HG02938 (cell line): ENCODE results near the gene OSBPL6.
"Not testable (repeated sequence)": the region's sequence is repeated elsewhere in the genome, so short reads cannot be mapped to it uniquely, and the experiment has no call there.

ENCODE experiments used
- ATAC-seq: cut with Tn5 transposase; IDR thresholded peaks from one replicate; pipeline ENCODE4 v1.9.1; 2021; ENCODE audit warnings: mild to moderate bottlenecking, moderate library complexity; ENCODE audit not compliant: unreplicated experiment

The OSBPL6 gene

DNA sequence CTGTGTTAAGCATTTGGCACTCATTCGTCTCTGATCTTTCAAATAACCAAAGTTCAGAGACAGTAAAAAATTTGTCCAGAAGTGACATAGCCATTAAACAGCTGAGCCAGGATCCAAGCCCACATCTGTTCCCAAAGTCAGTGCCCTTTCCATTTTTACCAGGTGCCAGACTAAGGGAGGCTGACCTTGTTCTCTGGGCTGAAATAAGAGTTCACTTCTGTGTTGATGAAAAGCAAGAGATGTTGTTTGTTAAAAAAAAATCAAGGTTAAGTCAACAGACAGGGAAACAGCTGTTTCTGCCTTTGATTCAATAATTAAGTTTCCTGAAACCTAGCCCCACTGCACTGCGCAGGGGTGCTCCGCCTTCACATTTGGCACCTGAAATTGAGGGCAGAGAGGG, 139.5 kb downstream of the OSBPL6 start:
- no peak for ATAC-seq

DNA sequence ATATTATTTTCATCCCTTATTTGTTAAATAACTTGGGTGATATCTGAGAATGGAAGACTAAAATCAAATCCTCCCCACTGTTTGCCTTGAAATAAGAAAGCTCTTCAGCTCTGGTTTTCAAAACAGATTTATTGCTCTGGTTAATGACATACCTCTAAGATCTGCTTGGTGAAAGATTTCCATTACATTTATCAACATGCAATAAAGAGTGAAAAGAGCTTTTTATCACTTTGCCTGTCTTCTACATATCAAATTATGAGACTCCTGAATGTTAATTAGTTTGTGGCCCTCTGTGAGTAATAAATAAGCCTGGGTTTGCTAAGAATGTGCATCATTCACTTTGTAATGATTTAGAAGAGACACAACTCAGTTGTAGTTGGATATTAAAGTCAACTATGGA, 140.9 kb downstream of the OSBPL6 start:
- ATAC-seq = no peak

DNA sequence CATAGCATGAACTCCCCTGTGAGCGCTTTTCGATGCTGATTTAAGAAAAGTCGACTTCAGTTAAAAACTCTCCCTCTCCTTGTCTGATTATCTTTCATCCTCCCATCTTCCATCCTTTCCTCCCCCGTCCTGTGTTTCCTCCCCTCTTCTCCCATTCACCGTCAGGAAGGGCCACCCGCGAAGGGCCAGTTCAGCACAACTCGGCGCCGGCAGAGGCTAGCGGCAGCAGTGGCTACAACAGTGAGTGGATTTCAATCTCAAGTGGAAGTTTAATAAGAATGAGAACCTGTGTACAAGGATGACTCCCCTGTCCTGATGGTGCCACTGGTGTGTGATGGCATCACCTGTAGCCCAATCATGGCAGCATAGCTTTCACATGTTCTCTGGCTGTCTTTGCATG, 149.8 kb downstream of the OSBPL6 start:
- ATAC-seq = no peak

GRCh38 chr2:178345951-178346350, 151.6 kb downstream of the OSBPL6 start:
- ATAC-seq = no peak

- no peak for ATAC-seq
Measured at GRCh38 chr2:178350051-178350450, 155.7 kb downstream of the OSBPL6 start.

DNA sequence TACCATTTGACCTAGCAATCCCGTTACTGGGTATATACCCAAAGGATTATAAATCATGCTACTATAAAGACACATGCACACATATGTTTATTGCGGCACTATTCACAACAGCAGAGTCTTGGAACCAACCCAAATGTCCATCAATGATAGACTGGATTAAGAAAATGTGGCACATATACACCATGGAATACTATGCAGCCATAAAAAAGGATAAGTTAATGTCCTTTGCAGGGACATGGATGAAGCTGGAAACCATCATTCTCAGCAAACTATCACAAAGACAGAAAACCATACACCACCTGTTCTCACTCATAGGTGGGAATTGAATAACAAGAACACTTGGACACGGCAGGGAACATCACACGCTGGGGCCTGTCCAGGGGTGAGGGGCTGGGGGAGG, 163.4 kb downstream of the OSBPL6 start:
- not testable (repeated sequence) for ATAC-seq

DNA sequence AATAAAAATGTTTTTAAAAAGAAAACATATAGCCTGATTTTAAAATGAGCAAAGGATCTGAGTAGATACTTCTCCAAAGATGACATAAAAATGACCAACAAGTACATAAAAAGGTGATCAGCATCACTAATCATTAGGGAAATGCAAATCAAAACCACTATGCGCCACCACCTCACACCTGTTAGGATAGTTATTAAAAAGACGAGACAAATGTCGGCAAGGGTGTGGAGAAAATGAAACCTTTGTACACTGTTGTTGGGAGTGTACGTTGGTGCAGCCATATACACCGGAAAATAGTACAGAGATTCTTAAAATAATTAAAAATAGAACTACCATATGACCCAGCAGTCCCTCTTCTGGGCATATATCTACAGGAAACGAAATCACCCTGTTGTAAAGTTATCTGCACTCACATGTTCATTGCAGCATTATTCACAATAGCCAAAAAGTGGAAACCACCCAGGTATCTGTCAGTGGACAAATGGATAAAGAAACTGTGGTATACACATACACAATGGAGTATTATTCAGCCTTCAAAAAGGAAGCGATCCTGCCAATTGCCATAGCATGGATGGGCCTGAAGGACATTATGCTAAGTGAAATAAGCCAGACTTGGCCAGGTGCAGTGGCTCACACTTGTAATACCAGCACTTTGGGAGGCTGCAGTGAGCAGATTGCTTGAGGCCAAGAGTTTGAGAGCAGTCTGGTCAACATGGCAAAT, 165.0 kb downstream of the OSBPL6 start:
- ATAC-seq = no peak

- ATAC-seq = no peak
Measured at GRCh38 chr2:178361588-178361987, 167.3 kb downstream of the OSBPL6 start.

GRCh38 chr2:178363252-178363651, 168.9 kb downstream of the OSBPL6 start:
- no peak for ATAC-seq

- ATAC-seq = no peak
Measured at GRCh38 chr2:178365116-178365515, 170.8 kb downstream of the OSBPL6 start.

- no peak for ATAC-seq
Measured at GRCh38 chr2:178366412-178366811, 172.1 kb downstream of the OSBPL6 start.

- no peak for ATAC-seq
Measured at GRCh38 chr2:178367344-178367743, 173.0 kb downstream of the OSBPL6 start.

GRCh38 chr2:178374865-178375264, 180.6 kb downstream of the OSBPL6 start:
- no peak for ATAC-seq

DNA sequence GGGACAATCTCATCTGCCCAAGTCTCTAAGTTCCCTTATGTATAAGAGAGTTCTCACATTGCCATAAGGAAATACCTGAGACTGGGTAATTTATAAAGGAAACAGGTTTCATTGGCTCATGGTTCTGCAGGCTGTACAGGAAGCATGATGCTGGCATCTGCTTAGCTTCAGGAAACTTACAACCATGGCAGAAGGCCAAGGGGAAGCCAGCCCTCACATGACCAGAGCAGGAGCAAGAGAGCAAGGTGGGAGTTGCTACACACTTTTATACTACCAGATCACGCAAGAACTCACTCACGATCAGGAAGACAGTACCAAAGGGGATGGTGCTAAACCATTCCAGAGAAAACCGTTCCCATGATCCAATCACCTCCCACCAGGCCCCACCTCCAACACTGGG, 182.7 kb downstream of the OSBPL6 start:
- no peak for ATAC-seq

DNA sequence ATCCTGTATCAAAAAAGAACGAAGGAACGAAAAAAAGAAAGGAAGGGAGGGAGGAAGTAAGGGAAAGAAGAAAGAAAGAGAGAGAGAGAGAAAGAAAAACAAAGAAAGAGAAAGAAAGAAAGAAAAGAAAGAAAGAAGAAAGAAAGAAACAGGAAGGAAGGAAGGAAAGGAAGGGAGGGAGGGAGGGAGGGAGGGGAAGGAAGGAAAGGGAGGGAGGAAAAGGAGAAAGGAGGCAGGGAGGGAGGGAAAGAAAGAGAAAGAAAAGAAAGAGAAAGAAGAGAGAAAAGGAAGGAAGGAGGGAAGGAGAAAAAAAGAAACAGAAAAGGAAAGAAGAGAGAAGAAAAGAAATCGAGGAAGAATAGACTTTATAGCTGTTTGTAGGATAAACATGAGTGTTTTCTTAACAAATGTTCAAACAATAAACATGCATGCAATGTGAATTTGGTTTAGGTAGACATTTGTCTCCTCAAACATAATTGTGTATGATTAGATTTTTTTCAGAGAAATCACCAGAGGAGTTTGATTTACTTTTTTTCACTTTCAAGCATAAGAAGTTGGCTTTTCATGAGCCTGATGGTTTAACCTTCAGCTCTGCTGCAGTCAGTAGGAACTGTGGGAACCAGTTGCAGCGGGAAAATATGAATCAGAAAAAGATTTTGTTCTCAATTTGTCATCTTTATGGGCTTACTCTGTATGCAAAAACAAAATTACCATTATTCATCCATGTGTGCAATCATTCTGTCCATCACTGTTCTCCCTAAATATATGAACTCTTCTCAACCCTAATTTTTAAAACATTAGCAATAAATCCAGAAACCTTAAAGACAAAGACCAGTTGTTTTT, 185.1 kb downstream of the OSBPL6 start:
- no peak for ATAC-seq

- ATAC-seq = no peak
Measured at GRCh38 chr2:178380763-178381162, 186.5 kb downstream of the OSBPL6 start.

DNA sequence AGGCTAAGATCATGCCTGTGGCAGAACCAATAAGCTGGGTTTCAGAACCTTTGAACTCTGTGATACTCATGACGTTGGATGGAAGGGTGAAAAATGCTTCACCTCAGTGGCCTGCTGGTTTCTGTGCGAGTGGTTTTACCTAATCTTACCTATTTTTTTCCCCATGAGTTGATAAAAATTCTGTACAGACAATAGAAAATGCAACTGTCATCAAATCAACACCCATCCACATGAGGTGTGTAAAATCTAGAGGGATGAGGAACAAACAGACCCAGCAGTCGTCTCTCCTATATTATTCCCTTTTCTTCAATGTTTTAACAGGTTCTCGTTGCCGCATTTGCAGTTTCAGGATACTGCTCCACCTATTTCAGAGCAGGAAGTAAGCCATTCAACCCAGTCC, 189.4 kb downstream of the OSBPL6 start:
- ATAC-seq = no peak

- no peak for ATAC-seq
Measured at GRCh38 chr2:178385595-178386148, 191.4 kb downstream of the OSBPL6 start.

DNA sequence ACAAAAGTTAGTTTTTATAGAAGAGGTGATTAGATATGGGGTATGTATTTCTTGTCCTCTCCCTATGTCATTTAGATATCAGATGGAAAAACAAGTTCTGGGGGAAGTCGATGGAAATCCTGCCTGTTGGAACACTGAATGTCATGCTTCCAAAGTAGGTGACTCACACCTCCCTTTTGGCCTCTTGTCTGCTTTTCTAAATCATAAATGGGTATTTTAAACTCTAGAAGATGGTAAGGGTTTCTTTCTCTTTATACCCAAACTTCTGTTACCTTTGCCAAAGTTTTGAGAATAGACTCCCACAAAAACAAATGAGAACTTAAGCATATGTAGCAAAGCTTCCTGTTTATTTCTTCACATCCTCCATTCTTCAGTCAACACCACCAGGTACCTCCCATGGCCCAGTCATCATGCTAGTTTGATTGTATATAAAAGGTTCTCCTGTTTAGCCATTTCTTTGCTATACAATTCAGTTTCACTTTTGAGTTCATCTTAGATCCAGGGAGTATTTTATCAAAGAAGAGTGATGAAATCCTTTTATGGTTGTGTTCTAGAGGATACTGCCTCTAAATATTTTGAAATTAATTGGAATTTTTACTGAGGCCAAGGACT, 192.8 kb downstream of the OSBPL6 start:
- no peak for ATAC-seq

DNA sequence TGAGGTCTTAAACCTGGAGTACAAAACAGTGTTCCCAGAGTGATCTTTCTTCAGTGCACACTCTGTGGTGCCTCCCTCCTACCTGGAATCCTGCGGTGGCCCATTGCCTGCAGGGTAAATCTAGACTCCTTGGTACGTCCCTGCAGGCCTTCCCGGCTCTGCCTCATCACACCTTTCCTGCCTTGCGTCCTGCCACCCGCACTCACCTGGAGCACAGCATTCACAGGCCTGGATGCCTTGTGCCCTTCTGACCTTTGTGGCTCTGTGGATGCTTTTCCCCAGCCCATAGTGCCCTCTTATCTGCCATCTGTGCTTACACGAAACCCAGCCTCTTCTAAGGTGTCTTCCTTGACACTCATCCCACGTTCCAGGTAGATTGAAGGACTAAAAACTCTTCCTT, 194.0 kb downstream of the OSBPL6 start:
- no peak for ATAC-seq

DNA sequence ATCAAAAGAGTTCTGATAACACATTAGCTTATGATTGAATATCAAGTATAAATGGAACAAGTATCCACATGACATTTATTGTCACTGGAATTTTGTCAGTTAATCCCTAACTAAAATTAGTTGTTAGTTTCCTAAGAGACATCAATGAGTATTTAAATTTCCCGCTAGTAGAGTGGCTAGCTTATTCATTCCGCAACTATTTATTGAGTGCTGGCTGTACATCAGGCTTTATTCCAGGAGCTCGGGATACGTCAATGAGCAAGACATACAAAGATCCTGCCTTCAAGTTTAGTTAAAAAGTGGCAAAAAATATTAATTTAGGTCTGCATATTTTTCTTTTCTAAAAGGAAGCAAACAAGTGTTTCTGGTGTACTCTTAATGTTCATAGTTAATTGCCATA, 197.4 kb downstream of the OSBPL6 start:
- ATAC-seq = no peak

GRCh38 chr2:178392215-178392614, 197.9 kb downstream of the OSBPL6 start:
- no peak for ATAC-seq
